Suprapubic skin (tissue), 3 donors: Measurements from ENCODE around the gene ZSCAN23.

Source experiments
- EP300 ChIP-seq: sonication (generic); formaldehyde crosslinking; IDR thresholded peaks from one replicate; pipeline ENCODE4 v1.6.1; 2017; ENCODE audit warnings: antibody characterized with exemption
- TF ChIP-seq, protein P1 (sequence below), 2 donors: fragments of 200-600 bp in 1 of 2; fragments of 450-650 bp in 1 of 2; sonication (generic) in 1 of 2; IDR thresholded peaks; one replicate each; pipeline ENCODE4 v1.5.1; 2016 to 2019; ENCODE audit warnings: antibody characterized with exemption in 2 of 2, mild to moderate bottlenecking in 1 of 2, moderate library complexity in 1 of 2

DNA sequence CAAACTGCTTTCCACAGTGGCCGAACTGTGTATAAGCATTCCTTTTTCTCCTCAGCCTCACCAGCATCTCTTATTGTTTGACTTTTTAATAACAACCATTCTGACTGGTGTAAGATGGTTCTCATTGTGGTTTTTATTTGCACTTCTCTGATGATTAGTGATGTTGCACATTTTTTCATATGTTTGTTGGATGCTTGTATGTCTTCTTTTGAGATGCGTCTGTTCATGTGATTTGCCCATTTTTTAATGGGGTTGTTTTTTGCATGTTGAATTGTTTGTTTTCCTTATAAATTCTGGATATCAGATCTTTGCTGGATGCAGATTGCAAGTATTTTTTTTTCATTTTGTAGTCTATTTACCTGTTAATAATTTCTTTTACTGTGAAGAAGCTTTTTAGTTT lies 32.5 kb downstream of the ZSCAN23 start:
- TF ChIP-seq, protein P1, sequence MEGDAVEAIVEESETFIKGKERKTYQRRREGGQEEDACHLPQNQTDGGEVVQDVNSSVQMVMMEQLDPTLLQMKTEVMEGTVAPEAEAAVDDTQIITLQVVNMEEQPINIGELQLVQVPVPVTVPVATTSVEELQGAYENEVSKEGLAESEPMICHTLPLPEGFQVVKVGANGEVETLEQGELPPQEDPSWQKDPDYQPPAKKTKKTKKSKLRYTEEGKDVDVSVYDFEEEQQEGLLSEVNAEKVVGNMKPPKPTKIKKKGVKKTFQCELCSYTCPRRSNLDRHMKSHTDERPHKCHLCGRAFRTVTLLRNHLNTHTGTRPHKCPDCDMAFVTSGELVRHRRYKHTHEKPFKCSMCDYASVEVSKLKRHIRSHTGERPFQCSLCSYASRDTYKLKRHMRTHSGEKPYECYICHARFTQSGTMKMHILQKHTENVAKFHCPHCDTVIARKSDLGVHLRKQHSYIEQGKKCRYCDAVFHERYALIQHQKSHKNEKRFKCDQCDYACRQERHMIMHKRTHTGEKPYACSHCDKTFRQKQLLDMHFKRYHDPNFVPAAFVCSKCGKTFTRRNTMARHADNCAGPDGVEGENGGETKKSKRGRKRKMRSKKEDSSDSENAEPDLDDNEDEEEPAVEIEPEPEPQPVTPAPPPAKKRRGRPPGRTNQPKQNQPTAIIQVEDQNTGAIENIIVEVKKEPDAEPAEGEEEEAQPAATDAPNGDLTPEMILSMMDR (IDR thresholded peaks at IDR 0.05): no peak
- TF ChIP-seq EP300: no peak
